ENCODE measurements around the gene RAET1E. TPM values are rescaled to one million over a fixed set of nuclear protein-coding genes. Genes with fewer than 3 reads are reported as not detected.
"Not testable (repeated sequence)": the region's sequence is repeated elsewhere in the genome, so short reads cannot be mapped to it uniquely, and the experiment has no call there.

Gene RAET1E
- total RNA-seq, 1 donor, result 0.63 TPM

DNA sequence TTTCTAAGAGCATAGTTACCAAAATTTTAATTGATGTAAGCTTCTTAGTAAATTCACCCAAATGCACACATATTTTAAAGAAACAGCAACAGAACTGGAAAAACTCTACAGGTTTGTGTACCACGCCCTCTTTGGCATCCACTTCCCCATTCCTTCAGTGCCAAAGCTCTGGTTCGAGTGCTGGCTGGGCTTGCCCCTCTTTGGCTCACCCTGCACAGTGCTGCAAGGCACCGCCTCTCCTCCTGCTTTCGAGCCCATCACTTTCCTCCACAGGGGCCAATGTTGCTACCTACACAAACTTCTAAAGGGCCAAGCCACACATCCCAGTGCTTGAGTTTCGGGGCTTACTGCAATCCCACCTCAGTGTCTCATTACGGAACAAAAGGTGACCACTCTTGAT, 43.4 kb downstream of the RAET1E start:
- TF ChIP-seq, protein P1, sequence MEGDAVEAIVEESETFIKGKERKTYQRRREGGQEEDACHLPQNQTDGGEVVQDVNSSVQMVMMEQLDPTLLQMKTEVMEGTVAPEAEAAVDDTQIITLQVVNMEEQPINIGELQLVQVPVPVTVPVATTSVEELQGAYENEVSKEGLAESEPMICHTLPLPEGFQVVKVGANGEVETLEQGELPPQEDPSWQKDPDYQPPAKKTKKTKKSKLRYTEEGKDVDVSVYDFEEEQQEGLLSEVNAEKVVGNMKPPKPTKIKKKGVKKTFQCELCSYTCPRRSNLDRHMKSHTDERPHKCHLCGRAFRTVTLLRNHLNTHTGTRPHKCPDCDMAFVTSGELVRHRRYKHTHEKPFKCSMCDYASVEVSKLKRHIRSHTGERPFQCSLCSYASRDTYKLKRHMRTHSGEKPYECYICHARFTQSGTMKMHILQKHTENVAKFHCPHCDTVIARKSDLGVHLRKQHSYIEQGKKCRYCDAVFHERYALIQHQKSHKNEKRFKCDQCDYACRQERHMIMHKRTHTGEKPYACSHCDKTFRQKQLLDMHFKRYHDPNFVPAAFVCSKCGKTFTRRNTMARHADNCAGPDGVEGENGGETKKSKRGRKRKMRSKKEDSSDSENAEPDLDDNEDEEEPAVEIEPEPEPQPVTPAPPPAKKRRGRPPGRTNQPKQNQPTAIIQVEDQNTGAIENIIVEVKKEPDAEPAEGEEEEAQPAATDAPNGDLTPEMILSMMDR (IDR thresholded peaks at IDR 0.05; ENCODE audit: insufficient read depth, low read length), result no peak
- peak; percentile 65 for DNase-seq (ENCODE audit: low read depth)
- peak overlapping the region; percentile 7 for H3K4me3 ChIP-seq (ENCODE audit: low read depth, low read length)

DNA sequence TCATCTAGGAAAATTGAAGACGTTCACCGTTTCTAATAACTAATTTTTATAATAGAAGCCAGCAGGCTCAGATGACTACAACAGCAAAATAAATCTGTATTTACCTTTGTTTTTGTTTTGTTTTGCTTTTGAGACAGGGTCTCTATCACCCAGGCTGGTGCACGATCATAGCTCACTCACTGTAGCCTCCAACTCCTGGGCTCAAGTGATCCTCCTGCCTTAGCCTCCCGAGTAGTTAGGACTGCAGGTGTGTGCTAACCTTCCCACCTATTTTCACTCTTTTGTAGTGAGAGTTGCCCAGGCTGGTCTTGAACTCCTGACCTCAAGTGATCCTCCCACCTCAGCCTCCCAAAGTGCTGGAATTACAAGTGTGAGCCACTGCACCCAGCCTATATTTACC, 43.9 kb downstream of the RAET1E start:
- not testable (repeated sequence) for DNase-seq (ENCODE audit: low read depth); H3K4me3 ChIP-seq (ENCODE audit: low read depth, low read length)

DNA sequence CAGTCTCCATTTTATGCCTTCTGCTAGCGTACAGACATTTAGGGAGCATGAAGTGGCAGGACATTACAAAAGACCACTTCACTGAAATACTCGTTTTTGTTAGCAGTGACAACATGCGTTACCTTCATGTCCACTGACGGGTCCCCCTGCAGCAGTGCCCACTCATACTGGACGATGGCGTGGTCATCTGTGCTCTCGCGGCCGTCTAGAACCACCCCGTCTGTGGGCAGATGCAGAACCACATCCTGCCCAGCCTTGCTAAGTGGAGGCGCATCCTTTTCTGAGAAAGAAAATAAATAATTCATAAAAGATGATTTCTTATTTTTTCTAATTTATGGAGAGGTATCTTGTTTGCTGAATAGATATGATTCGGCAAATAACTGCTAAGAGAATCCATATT, 45.0 kb downstream of the RAET1E start:
- no peak for DNase-seq (ENCODE audit: low read depth)
- H3K4me3 ChIP-seq (ENCODE audit: low read depth, low read length), result no peak overlapping the region
- TF ChIP-seq, protein P1 (IDR thresholded peaks at IDR 0.05; ENCODE audit: insufficient read depth, low read length), result no peak

DNA sequence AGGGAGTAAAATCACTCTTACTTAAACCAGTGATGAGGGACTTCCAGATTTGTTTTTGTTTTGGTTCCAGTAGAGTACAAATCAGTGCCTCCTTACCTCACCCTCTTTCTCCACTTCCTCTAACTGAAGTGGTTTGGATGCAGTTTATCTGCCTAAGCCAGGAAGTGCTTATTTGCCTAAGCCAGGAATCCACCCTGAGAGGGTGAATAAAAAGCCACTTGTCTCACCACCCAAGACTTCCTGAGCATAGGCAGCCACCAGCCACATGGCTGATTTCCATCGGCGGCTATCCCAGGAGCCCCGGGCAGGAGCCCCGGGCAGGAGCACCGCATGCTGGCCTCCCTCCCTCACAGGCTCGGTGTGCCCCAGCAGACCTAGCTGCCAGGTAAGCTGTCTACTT, 45.7 kb downstream of the RAET1E start:
- no peak overlapping the region for H3K4me3 ChIP-seq (ENCODE audit: low read depth, low read length)
- TF ChIP-seq, protein P1 (IDR thresholded peaks at IDR 0.05; ENCODE audit: insufficient read depth, low read length), result no peak
- DNase-seq (ENCODE audit: low read depth), result peak; percentile 62

DNA sequence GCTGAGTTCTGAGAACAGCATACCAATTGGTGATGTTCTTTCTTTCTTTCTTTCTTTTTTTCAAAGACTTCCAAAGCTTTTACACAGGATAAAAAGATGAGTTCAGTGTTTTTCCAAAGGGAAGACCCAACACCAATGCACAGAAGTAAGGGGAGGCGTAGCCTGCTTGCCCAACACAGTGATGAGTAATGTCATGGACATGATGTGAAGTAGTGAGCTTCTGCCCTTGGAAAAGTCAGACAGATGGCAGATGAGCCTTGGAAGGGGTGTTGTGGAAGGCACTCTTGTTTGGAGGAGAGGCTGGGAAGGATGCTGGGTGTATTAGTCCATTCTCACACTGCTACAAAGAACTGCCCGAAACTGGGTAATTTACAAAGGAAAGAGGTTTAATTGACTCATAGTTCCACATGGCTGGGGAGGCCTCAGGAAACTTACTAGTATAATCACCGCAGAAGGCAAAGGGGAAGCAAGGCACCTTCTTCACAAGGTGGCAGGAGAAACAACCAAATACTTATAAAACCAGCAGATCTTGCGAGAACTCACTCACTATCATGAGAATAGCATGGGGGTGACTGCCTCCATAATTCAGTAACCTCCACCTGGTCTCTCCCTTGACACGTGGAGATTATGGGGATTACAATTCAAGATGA, 46.3 kb downstream of the RAET1E start:
- DNase-seq (ENCODE audit: low read depth), result no peak
- no peak overlapping the region for H3K4me3 ChIP-seq (ENCODE audit: low read depth, low read length)
- TF ChIP-seq, protein P1 (IDR thresholded peaks at IDR 0.05; ENCODE audit: insufficient read depth, low read length), result no peak

DNA sequence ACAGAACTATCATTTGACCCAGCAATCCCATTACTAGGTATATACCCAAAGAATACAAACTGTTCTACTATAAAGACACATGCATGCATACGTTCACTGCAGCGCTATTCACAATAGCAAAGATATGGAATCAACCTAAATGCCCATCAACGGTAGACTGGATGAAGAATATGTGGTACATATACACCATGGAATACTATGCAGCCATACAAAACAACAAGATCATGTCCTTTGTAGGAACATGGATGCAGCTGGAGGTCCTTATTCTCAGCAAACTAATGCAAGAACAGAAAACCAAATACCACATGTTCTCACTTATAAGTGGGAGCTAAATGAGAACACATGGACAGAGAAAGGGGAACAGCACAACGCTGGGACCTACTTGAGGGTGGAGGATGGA, 49.6 kb downstream of the RAET1E start:
- not testable (repeated sequence) for H3K4me3 ChIP-seq (ENCODE audit: low read depth, low read length); DNase-seq (ENCODE audit: low read depth)

Other genes starting within 250 kb of the RAET1E start
- 26.7 and 32.3 TPM in 2 replicates for gene KATNA1, start 249.4 kb downstream of the RAET1E start, total RNA-seq (ENCODE audit: low replicate concordance)
- 10.1 and 33.4 TPM in 2 replicates for gene LATS1, start 180.0 kb downstream of the RAET1E start, total RNA-seq (ENCODE audit: low replicate concordance)
- gene NUP43, start 151.6 kb downstream of the RAET1E start, total RNA-seq (ENCODE audit: low replicate concordance), result 20.6 and 45.6 TPM in 2 replicates
- 44.1 and 117 TPM in 2 replicates for gene PCMT1, start 148.4 kb downstream of the RAET1E start, total RNA-seq (ENCODE audit: low replicate concordance)
- gene LRP11, start 33.8 kb downstream of the RAET1E start, total RNA-seq (ENCODE audit: low replicate concordance), result 20.0 and 74.1 TPM in 2 replicates
- gene RAET1G, start 25.0 kb upstream of the RAET1E start, total RNA-seq (ENCODE audit: low replicate concordance), result 0.82 and 4.6 TPM in 2 replicates
- gene ULBP2, start 43.9 kb upstream of the RAET1E start, total RNA-seq (ENCODE audit: low replicate concordance), result 2.5 and 3.3 TPM in 2 replicates
- 0.65 and 1.7 TPM in 2 replicates for gene ULBP1, start 65.8 kb upstream of the RAET1E start, total RNA-seq (ENCODE audit: low replicate concordance)
- not detected in 2 replicates for gene RAET1L, start 127.4 kb upstream of the RAET1E start, total RNA-seq (ENCODE audit: low replicate concordance)
- gene ULBP3, start 171.0 kb upstream of the RAET1E start, total RNA-seq (ENCODE audit: low replicate concordance), result 0.41 and 16.4 TPM in 2 replicates
- gene PPP1R14C, start 244.9 kb upstream of the RAET1E start, total RNA-seq (ENCODE audit: low replicate concordance), result 2.1 TPM in 1 of 2 replicates, not detected in the other

Data from fibroblast of the aortic adventitia (primary cell).